Neural progenitor cell (in vitro differentiated cells): ENCODE results near the gene CEP350. TPM values are rescaled to one million over a fixed set of nuclear protein-coding genes. Genes with fewer than 3 reads are reported as not detected.

Source experiments
- DNase-seq: peaks from one replicate; pipeline ENCODE4 v3.0.0-alpha.2; 2016; ENCODE audit warnings: low spot score
- H2AFZ ChIP-seq: fragments of 200-600 bp; sonication (generic); replicated peaks from 2 replicates; pipeline ENCODE4 v1.6.1; 2016; ENCODE audit warnings: antibody characterized with exemption
- H3F3A ChIP-seq: fragments of 200-600 bp; sonication (generic); 2 replicates; pipeline ENCODE4 v1.6.1; 2016; ENCODE audit warnings: antibody characterized with exemption, low read depth
- H3K27ac ChIP-seq: fragments of 200-600 bp; sonication (generic); 2 replicates; pipeline ENCODE4 v1.5.1; 2016; ENCODE audit warnings: mild to moderate bottlenecking
- H3K27me3 ChIP-seq: fragments of 200-600 bp; sonication (generic); 2 replicates; pipeline ENCODE4 v1.6.1; 2016; ENCODE audit warnings: mild to moderate bottlenecking, moderate library complexity
- H3K36me3 ChIP-seq: fragments of 200-600 bp; sonication (generic); 2 replicates; pipeline ENCODE4 v1.5.1; 2016
- H3K4me1 ChIP-seq: fragments of 200-600 bp; sonication (generic); 2 replicates; pipeline ENCODE4 v1.6.1; 2016; ENCODE audit warnings: mixed run types
- H3K4me2 ChIP-seq: fragments of 200-600 bp; sonication (generic); 2 replicates; pipeline ENCODE4 v1.6.1; 2016
- H3K4me3 ChIP-seq: fragments of 200-600 bp; sonication (generic); 2 replicates; pipeline ENCODE4 v1.5.1; 2016
- H3K79me2 ChIP-seq: fragments of 200-600 bp; sonication (generic); 2 replicates; pipeline ENCODE4 v1.6.1; 2016; ENCODE audit warnings: low read depth
- H3K9ac ChIP-seq: fragments of 200-600 bp; sonication (generic); 2 replicates; pipeline ENCODE4 v1.6.1; 2016
- H3K9me3 ChIP-seq: fragments of 200-600 bp; sonication (generic); 2 replicates; pipeline ENCODE4 v1.5.1; 2016; ENCODE audit warnings: low read depth
- H4K20me1 ChIP-seq: fragments of 200-600 bp; sonication (generic); 2 replicates; pipeline ENCODE4 v1.6.1; 2016; ENCODE audit warnings: low read depth
- H3K27ac Mint-ChIP-seq: 3 replicates; pipeline ENCODE4 v1.8.0; 2021; ENCODE audit warnings: mixed read lengths
- H3K27me3 Mint-ChIP-seq: 2 replicates; pipeline ENCODE4 v1.8.0; 2022; ENCODE audit warnings: low read depth, mild to moderate bottlenecking, inconsistent platforms, moderate library complexity, mixed read lengths; ENCODE audit not compliant: insufficient read depth
- H3K36me3 Mint-ChIP-seq: 3 replicates; pipeline ENCODE4 v1.8.0; 2021; ENCODE audit warnings: mixed read lengths
- H3K4me1 Mint-ChIP-seq: 3 replicates; pipeline ENCODE4 v1.8.0; 2021; ENCODE audit warnings: mixed read lengths
- H3K4me3 Mint-ChIP-seq: 3 replicates; pipeline ENCODE4 v1.8.0; 2021; ENCODE audit warnings: mild to moderate bottlenecking, moderate library complexity, mixed read lengths
- H3K9me3 Mint-ChIP-seq: 3 replicates; pipeline ENCODE4 v1.8.0; 2020; ENCODE audit warnings: mixed read lengths
- CTCF ChIP-seq: fragments of 200-600 bp; sonication (generic); IDR thresholded peaks from 2 replicates; pipeline ENCODE4 v1.5.1; 2017; ENCODE audit warnings: antibody characterized with exemption, mild to moderate bottlenecking
- EZH2 ChIP-seq: fragments of 200-600 bp; sonication (generic); IDR thresholded peaks from 2 replicates; pipeline ENCODE4 v1.6.1; 2017; ENCODE audit warnings: antibody characterized with exemption, mild to moderate bottlenecking, moderate library complexity
- EZH2phosphoT487 ChIP-seq: fragments of 200-600 bp; sonication (generic); IDR thresholded peaks from 2 replicates; pipeline ENCODE4 v1.6.1; 2017; ENCODE audit warnings: antibody characterized with exemption
- total RNA-seq: library from RNA; depleted of rRNA; stranded (reverse); fragments of >200 nt; gene quantifications from 2 replicates; pipeline ENCODE4 v1.2.3, GENCODE V29; 2015; ENCODE audit warnings: low replicate concordance

The CEP350 gene
- total RNA-seq, 1 donor from 2014 or later: 61.2 TPM

DNA sequence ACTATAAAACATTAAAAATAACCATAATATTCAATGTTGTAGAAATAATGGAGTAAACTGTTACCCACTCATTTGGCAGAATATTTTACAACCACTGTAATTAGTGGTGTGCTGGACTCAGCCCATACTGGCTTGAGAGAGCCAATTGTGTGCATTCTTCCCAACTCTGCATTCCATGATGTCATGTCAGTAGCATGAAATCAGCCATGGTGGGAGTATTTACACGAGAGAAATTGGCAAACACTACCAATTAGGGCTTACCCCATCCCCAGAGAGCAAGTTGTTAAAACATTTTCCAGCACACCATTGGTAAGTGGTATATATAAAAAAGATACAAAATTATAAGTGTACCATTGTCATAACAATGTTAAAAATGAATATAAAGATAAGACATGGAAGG lies 180.9 kb downstream of the CEP350 start:
- Histone ChIP-seq H3F3A (no peaks in the 10 kb centered on the region), H3K4me1 (no peaks in the 10 kb centered on the region), H4K20me1 (no peaks in the 10 kb centered on the region), H2AFZ (no peak overlapping the region), H3K36me3 (no peaks in the 10 kb centered on the region), H3K79me2 (no peaks in the 10 kb centered on the region), H3K9me3 (no peaks in the 10 kb centered on the region), H3K27me3 (peaks cover 7% of the 10 kb centered on the region), H3K4me2 (no peak overlapping the region), H3K27ac (no peak overlapping the region), H3K9ac (no peak overlapping the region), H3K4me3 (no peak overlapping the region)
- no peak overlapping the region for H3K4me3 Mint-ChIP-seq
- H3K36me3 Mint-ChIP-seq: no peaks in the 10 kb centered on the region
- no peaks in the 10 kb centered on the region for H3K4me1 Mint-ChIP-seq
- TF ChIP-seq EZH2phosphoT487: no peak
- no peak for TF ChIP-seq EZH2
- peaks cover 6% of the 10 kb centered on the region for H3K9me3 Mint-ChIP-seq
- DNase-seq: no peak
- no peak overlapping the region for H3K27ac Mint-ChIP-seq
- peaks cover 2% of the 10 kb centered on the region for H3K27me3 Mint-ChIP-seq

- no peaks in the 10 kb centered on the region for H3K4me1 ChIP-seq
- no peaks in the 10 kb centered on the region for H3K36me3 ChIP-seq
- H3K27me3 ChIP-seq: peaks cover 7% of the 10 kb centered on the region
- Mint-ChIP-seq H3K27me3 (peaks cover 2% of the 10 kb centered on the region), H3K36me3 (no peaks in the 10 kb centered on the region), H3K4me1 (no peaks in the 10 kb centered on the region), H3K27ac (no peak overlapping the region), H3K9me3 (peaks cover 4% of the 10 kb centered on the region), H3K4me3 (no peak overlapping the region)
- no peak overlapping the region for H3K4me2 ChIP-seq
- no peak for TF ChIP-seq EZH2
- H3K79me2 ChIP-seq: no peaks in the 10 kb centered on the region
- H3K27ac ChIP-seq: no peak overlapping the region
- DNase-seq: no peak
- no peaks in the 10 kb centered on the region for H3K9me3 ChIP-seq
- H4K20me1 ChIP-seq: no peaks in the 10 kb centered on the region
- H3K4me3 ChIP-seq: no peak overlapping the region
- H2AFZ ChIP-seq: peak overlapping the region; percentile 60
- no peak overlapping the region for H3K9ac ChIP-seq
- H3F3A ChIP-seq: no peaks in the 10 kb centered on the region
Measured at GRCh38 chr1:180136331-180136967, 181.8 kb downstream of the CEP350 start.

GRCh38 chr1:180136968-180137356 lies 182.4 kb downstream of the CEP350 start:
- H4K20me1 ChIP-seq: no peaks in the 10 kb centered on the region
- TF ChIP-seq CTCF: no peak
- Mint-ChIP-seq H3K27ac (no peak overlapping the region), H3K9me3 (peaks cover 4% of the 10 kb centered on the region), H3K36me3 (no peaks in the 10 kb centered on the region), H3K4me1 (no peaks in the 10 kb centered on the region), H3K4me3 (no peak overlapping the region), H3K27me3 (peaks cover 2% of the 10 kb centered on the region)
- H3K79me2 ChIP-seq: no peaks in the 10 kb centered on the region
- no peak overlapping the region for H3K4me3 ChIP-seq
- no peaks in the 10 kb centered on the region for H3F3A ChIP-seq
- H3K27ac ChIP-seq: no peak overlapping the region
- H3K4me1 ChIP-seq: no peaks in the 10 kb centered on the region
- no peak for DNase-seq
- no peaks in the 10 kb centered on the region for H3K9me3 ChIP-seq
- peaks cover 7% of the 10 kb centered on the region for H3K27me3 ChIP-seq
- no peaks in the 10 kb centered on the region for H3K36me3 ChIP-seq
- no peak overlapping the region for H2AFZ ChIP-seq
- H3K9ac ChIP-seq: no peak overlapping the region
- no peak overlapping the region for H3K4me2 ChIP-seq

GRCh38 chr1:180137776-180138175 lies 183.2 kb downstream of the CEP350 start:
- DNase-seq: no peak
- Histone ChIP-seq H3K4me1 (no peaks in the 10 kb centered on the region), H3K9ac (no peak overlapping the region), H3K27me3 (peaks cover 7% of the 10 kb centered on the region), H3K4me2 (no peak overlapping the region), H4K20me1 (no peaks in the 10 kb centered on the region), H2AFZ (no peak overlapping the region), H3K36me3 (no peaks in the 10 kb centered on the region), H3K79me2 (no peaks in the 10 kb centered on the region), H3K27ac (no peak overlapping the region), H3K4me3 (no peak overlapping the region), H3F3A (no peaks in the 10 kb centered on the region), H3K9me3 (no peaks in the 10 kb centered on the region)
- H3K4me1 Mint-ChIP-seq: no peaks in the 10 kb centered on the region
- no peak overlapping the region for H3K4me3 Mint-ChIP-seq
- TF ChIP-seq CTCF: no peak
- TF ChIP-seq EZH2phosphoT487: no peak
- TF ChIP-seq EZH2: no peak
- no peaks in the 10 kb centered on the region for H3K36me3 Mint-ChIP-seq
- no peak overlapping the region for H3K27ac Mint-ChIP-seq
- H3K9me3 Mint-ChIP-seq: peaks cover 4% of the 10 kb centered on the region
- H3K27me3 Mint-ChIP-seq: no peaks in the 10 kb centered on the region
